ENCODE data around the gene CFAP69. TPM values are rescaled to one million over a fixed set of nuclear protein-coding genes. Genes with fewer than 3 reads are reported as not detected.

Gene CFAP69
- total RNA-seq = 6.1 and 7.8 TPM in 2 replicates

GRCh38 chr7:90244909-90245851 is at the start of gene CFAP69:
TSS of gene CFAP69 (plus strand) at chr7:90245174. CDS start at chr7:90245425, 251 bp downstream.

GRCh38 chr7:90211391-90212148 is 33.4 kb upstream of the CFAP69 start, which contains the start of gene STEAP2:
TSS of gene STEAP2 (plus strand) at chr7:90211740. CDS start at chr7:90225083, 13,343 bp downstream.

GRCh38 chr7:90320801-90321494 is 76.0 kb downstream of the CFAP69 start, which contains the start of gene FAM237B:
TSS of gene FAM237B (minus strand) at chr7:90321304. CDS start at chr7:90319748, 1,556 bp downstream.

GRCh38 chr7:90346336-90347125 is 101.6 kb downstream of the CFAP69 start, which contains the start of gene GTPBP10:
TSS of gene GTPBP10 (plus strand) at chr7:90346716. CDS start at chr7:90346742, 26 bp downstream.

Other genes with a start within 250 kb of the CFAP69 start
- 68.3 and 73.1 TPM in 2 replicates for gene STEAP1, start 90.7 kb upstream of the CFAP69 start, total RNA-seq
- gene STEAP2, start 33.4 kb upstream of the CFAP69 start, total RNA-seq = 18.0 and 22.3 TPM in 2 replicates
- gene FAM237B, start 76.1 kb downstream of the CFAP69 start, total RNA-seq = not detected in 2 replicates
- gene GTPBP10, start 101.5 kb downstream of the CFAP69 start, total RNA-seq = 10.0 and 14.4 TPM in 2 replicates
- gene CLDN12, start 158.3 kb downstream of the CFAP69 start, total RNA-seq = 35.5 and 40.7 TPM in 2 replicates
- gene PTTG1IP2, start 224.5 kb downstream of the CFAP69 start, total RNA-seq = not detected in 2 replicates

All from aortic smooth muscle cell (primary cell).